Panc1 (cell line): ENCODE results near the gene SLIT1. TPM values are rescaled to one million over a fixed set of nuclear protein-coding genes. Genes with fewer than 3 reads are reported as not detected.

ENCODE experiments used
- ATAC-seq: fragments of 200-7000 bp; cut with Tn5 transposase; 2 replicates; pipeline ENCODE4 v1.9.1; 2020; ENCODE audit warnings: mild to moderate bottlenecking, moderate library complexity
- BruUV-seq: library from RNA; stranded (reverse); fragments of 400-500 nt; replicated peaks from 2 replicates; lab custom pipeline; 2021; lab: Mats Ljungman, UMichigan
- CTCF ChIA-PET: fragments of 300-600 bp; sonication (Branson Sonifier 250); formaldehyde crosslinking; loops from one replicate; lab custom pipeline; 2022; ENCODE audit warnings: antibody characterized with exemption; lab: Charles Lee
- POLR2A ChIA-PET: fragments of 300-600 bp; sonication (Branson Sonifier 250); formaldehyde crosslinking; loops from one replicate; lab custom pipeline; 2022; ENCODE audit warnings: antibody characterized with exemption; lab: Charles Lee
- DNase-seq: peaks from one replicate; pipeline ENCODE4 v3.0.0-alpha.2; 2010; ENCODE audit warnings: low read depth, low spot score
- H3K27ac ChIP-seq: 2 replicates; pipeline ENCODE4 v1.5.1; 2011; ENCODE audit warnings: mild to moderate bottlenecking, low read length, inconsistent platforms
- H3K27me3 ChIP-seq: fragments of 200-500 bp; sonication (Bioruptor generic); 2 replicates; pipeline ENCODE4 v1.6.0; 2014; ENCODE audit warnings: low read length, inconsistent platforms; ENCODE audit not compliant: control insufficient read depth, insufficient read depth
- H3K36me3 ChIP-seq: fragments of 200-500 bp; sonication (Bioruptor generic); 2 replicates; pipeline ENCODE4 v1.5.1; 2014; ENCODE audit warnings: inconsistent platforms, mild to moderate bottlenecking, low read length, moderate library complexity; ENCODE audit not compliant: control insufficient read depth, insufficient read depth
- H3K4me1 ChIP-seq: 2 replicates; pipeline ENCODE4 v1.5.1; 2011; ENCODE audit warnings: inconsistent platforms, mild to moderate bottlenecking, low read length, moderate library complexity; ENCODE audit not compliant: control insufficient read depth, insufficient read depth
- H3K4me3 ChIP-seq, 2 experiments: 2 replicates each; pipeline ENCODE4 v1.5.1; 2011 to 2012; ENCODE audit warnings: low read depth in 2 of 2, low read length in 2 of 2, mild to moderate bottlenecking in 2 of 2, inconsistent platforms in 1 of 2, moderate library complexity in 1 of 2
- H3K9me3 ChIP-seq: fragments of 200-500 bp; sonication (Bioruptor generic); 2 replicates; pipeline ENCODE4 v1.5.1; 2014; ENCODE audit warnings: low read depth, mild to moderate bottlenecking, inconsistent platforms, low read length, moderate library complexity; ENCODE audit not compliant: control insufficient read depth, insufficient read depth
- CTCF ChIP-seq: fragments of 450-650 bp; IDR thresholded peaks from 2 replicates; pipeline ENCODE4 v1.5.1; 2017; ENCODE audit warnings: mild to moderate bottlenecking
- POLR2AphosphoS5 ChIP-seq: IDR thresholded peaks from 2 replicates; pipeline ENCODE4 v1.6.1; 2012; ENCODE audit warnings: mild to moderate bottlenecking, low read depth, low read length, moderate library complexity
- REST ChIP-seq, 2 experiments: IDR thresholded peaks; 2 replicates each; pipeline ENCODE4 v1.6.1; 2011 to 2012; ENCODE audit warnings: low read depth in 2 of 2, control low read depth in 1 of 2, low read length in 1 of 2, mild to moderate bottlenecking in 1 of 2, moderate library complexity in 1 of 2; ENCODE audit not compliant: insufficient read depth in 1 of 2
- SIN3A ChIP-seq: IDR thresholded peaks from 2 replicates; pipeline ENCODE4 v1.6.1; 2012; ENCODE audit warnings: low read depth, mild to moderate bottlenecking, low read length, moderate library complexity, borderline replicate concordance; ENCODE audit not compliant: insufficient read depth
- TCF7L2 ChIP-seq: IDR thresholded peaks from 2 replicates; pipeline ENCODE4 v1.6.1; 2011; ENCODE audit warnings: mild to moderate bottlenecking, low read depth, low read length, inconsistent platforms
- in situ Hi-C: cut with HindIII; loops from 2 replicates; pipeline ENCODE4 v1.10.0; 2016; ENCODE audit warnings: low sequenced_read_pairs, low pct_unique_long_range_greater_than_20kb
- intact Hi-C: fragments of 100-400 bp; cut with micrococcal nuclease; formaldehyde crosslinking; loops from one replicate; pipeline ENCODE4 v1.10.0; 2022; ENCODE audit not compliant: unreplicated experiment
- total RNA-seq: library from RNA; stranded (reverse); gene quantifications from one replicate; pipeline ENCODE4 v1.2.1, GENCODE V29; 2021; ENCODE audit not compliant: unreplicated experiment

SLIT1 gene
- total RNA-seq, 1 experiment from 2014 or later, result 2.6 TPM

DNA sequence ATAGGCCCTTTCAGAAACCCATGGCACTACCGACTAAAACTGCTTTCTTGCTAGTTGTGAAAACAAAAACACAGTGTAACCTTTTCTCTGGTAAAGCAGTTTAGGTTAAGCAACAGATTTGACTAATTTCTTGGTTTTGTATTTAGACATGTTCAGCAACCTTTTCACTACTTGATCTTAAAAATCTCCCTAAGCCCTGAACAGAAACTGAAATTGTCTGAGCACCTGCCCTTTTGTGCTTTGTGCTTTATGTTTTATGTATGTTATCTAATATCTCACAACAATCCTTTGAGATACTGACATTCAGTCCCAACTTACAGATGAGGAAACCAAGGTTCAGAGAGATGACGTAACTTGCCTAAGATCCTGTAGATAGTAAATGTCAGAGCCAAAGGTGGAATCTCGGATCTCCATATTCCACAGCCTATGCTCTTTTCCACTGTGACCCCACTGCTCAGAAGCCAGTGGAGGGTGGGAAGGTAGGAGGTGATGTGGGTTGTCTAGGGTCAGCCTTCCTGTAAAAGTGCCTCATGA, 207.1 kb downstream of the SLIT1 start:
- in situ Hi-C loops, result no loop called here
- Histone ChIP-seq H3K9me3 (no peaks in the 10 kb centered on the region), H3K4me1 (no peaks in the 10 kb centered on the region), H3K4me3 (no peak overlapping the region), H3K27me3 (no peaks in the 10 kb centered on the region), H3K27ac (no peak overlapping the region), H3K36me3 (no peaks in the 10 kb centered on the region; the same call in 1 of the 2 replicates)
- TF ChIP-seq CTCF, result no peak
- no peak for TF ChIP-seq SIN3A
- no peak for TF ChIP-seq REST (IDR thresholded peaks at IDR 0.05; ENCODE audit: insufficient read depth in 1 of 2, low read depth in 2 of 2, low read length in 1 of 2)
- TF ChIP-seq TCF7L2, result no peak
- TF ChIP-seq POLR2AphosphoS5, result no peak
- intact Hi-C loops, result no loop called here
- no peak for DNase-seq
- POLR2A ChIA-PET, result no interaction called here
- BruUV-seq, result no TSS peak
- ATAC-seq, result no peak
- CTCF ChIA-PET, result no interaction called here

- in situ Hi-C loops (no loop called here), intact Hi-C loops (no loop called here)
- no peaks in the 10 kb centered on the region for H3K36me3 ChIP-seq
- no peaks in the 10 kb centered on the region for H3K4me1 ChIP-seq
- no peak overlapping the region for H3K27ac ChIP-seq
- H3K27me3 ChIP-seq, result no peaks in the 10 kb centered on the region
- DNase-seq (no peak), ATAC-seq (no peak)
- H3K9me3 ChIP-seq, result no peaks in the 10 kb centered on the region
- ChIA-PET CTCF (no interaction called here), POLR2A (no interaction called here)
- no peak overlapping the region for H3K4me3 ChIP-seq
- no TSS peak for BruUV-seq
- no peak for TF ChIP-seq TCF7L2
- no peak for TF ChIP-seq CTCF
- no peak for TF ChIP-seq POLR2AphosphoS5
- TF ChIP-seq REST (IDR thresholded peaks at IDR 0.05; ENCODE audit: insufficient read depth in 1 of 2, low read depth in 2 of 2, low read length in 1 of 2), result no peak
- TF ChIP-seq SIN3A, result no peak
These were observed 210.6 kb downstream of the SLIT1 start for GRCh38 chr10:96975136-96975535.
